ENCODE results near the gene ATP8A2.

The ATP8A2 gene

DNA sequence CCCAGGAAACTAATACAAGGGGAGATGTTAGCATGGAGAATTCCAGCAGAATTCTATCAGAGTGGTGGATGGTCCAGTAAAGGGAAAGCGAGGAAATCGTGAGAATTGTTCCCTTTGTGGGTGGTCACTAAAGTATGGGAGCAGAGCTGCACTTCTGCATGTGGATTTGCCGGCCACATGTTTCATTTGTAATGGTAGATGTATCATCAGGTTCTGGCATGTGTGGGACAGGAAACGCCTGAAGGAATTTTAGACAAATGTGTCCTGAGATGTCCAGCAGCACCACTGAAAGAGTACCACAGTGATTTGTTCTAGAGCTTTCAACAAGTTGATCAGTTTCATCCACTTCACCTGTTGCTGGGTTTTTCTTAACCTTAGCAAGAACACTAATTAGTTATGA lies 371.6 kb downstream of the ATP8A2 start:
- Histone ChIP-seq H3F3A (ENCODE audit: insufficient read depth, low read length) (no peaks in the 10 kb centered on the region), H3K4me3 (ENCODE audit: low read length) (no peak overlapping the region), H3K27me3 (replicated peaks; ENCODE audit: insufficient read depth, low read length) (no peaks in the 10 kb centered on the region), H2AFZ (ENCODE audit: low read length) (no peak overlapping the region), H3K9me2 (replicated peaks; ENCODE audit: insufficient read depth, low read length) (no peaks in the 10 kb centered on the region), H3K36me3 (replicated peaks; ENCODE audit: insufficient read depth, low read length) (no peaks in the 10 kb centered on the region), H3K4me1 (ENCODE audit: low read length) (peaks cover 2% of the 10 kb centered on the region; the same call in 1 of the 2 replicates), H3K9ac (ENCODE audit: low read length) (no peak overlapping the region), H4K20me1 (ENCODE audit: insufficient read depth, low read length) (no peaks in the 10 kb centered on the region), H3K27ac (ENCODE audit: low read length) (no peak overlapping the region), H3K4me2 (ENCODE audit: low read depth, low read length) (no peak overlapping the region), H3K79me2 (ENCODE audit: low read length) (no peaks in the 10 kb centered on the region), H3K9me3 (replicated peaks; ENCODE audit: insufficient read depth, low read length) (no peaks in the 10 kb centered on the region)
- TF ChIP-seq, protein P1, sequence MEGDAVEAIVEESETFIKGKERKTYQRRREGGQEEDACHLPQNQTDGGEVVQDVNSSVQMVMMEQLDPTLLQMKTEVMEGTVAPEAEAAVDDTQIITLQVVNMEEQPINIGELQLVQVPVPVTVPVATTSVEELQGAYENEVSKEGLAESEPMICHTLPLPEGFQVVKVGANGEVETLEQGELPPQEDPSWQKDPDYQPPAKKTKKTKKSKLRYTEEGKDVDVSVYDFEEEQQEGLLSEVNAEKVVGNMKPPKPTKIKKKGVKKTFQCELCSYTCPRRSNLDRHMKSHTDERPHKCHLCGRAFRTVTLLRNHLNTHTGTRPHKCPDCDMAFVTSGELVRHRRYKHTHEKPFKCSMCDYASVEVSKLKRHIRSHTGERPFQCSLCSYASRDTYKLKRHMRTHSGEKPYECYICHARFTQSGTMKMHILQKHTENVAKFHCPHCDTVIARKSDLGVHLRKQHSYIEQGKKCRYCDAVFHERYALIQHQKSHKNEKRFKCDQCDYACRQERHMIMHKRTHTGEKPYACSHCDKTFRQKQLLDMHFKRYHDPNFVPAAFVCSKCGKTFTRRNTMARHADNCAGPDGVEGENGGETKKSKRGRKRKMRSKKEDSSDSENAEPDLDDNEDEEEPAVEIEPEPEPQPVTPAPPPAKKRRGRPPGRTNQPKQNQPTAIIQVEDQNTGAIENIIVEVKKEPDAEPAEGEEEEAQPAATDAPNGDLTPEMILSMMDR (IDR thresholded peaks at IDR 0.05; ENCODE audit: low read length), result no peak
- TF ChIP-seq EZH2phosphoT487 (IDR thresholded peaks at IDR 0.05; ENCODE audit: low read length) (no peak), EZH2 (optimal IDR thresholded peaks at IDR 0.05; ENCODE audit: low read depth, low read length) (no peak)
- DNase-seq, result no peak

GRCh38 chr13:25744178-25744577 lies 372.4 kb downstream of the ATP8A2 start:
- no peak for DNase-seq
- no peak overlapping the region for H2AFZ ChIP-seq (ENCODE audit: low read length)
- H3K9ac ChIP-seq (ENCODE audit: low read length), result no peak overlapping the region
- no peak overlapping the region for H3K4me3 ChIP-seq (ENCODE audit: low read length)
- no peaks in the 10 kb centered on the region for H3K27me3 ChIP-seq (replicated peaks; ENCODE audit: insufficient read depth, low read length)
- TF ChIP-seq, protein P1 (IDR thresholded peaks at IDR 0.05; ENCODE audit: low read length), result no peak
- TF ChIP-seq EZH2 (optimal IDR thresholded peaks at IDR 0.05; ENCODE audit: low read depth, low read length) (no peak), EZH2phosphoT487 (IDR thresholded peaks at IDR 0.05; ENCODE audit: low read length) (no peak)
- H3K4me1 ChIP-seq (ENCODE audit: low read length), result no peaks in the 10 kb centered on the region
- no peaks in the 10 kb centered on the region for H4K20me1 ChIP-seq (ENCODE audit: insufficient read depth, low read length)
- H3K36me3 ChIP-seq (replicated peaks; ENCODE audit: insufficient read depth, low read length), result no peaks in the 10 kb centered on the region
- no peaks in the 10 kb centered on the region for H3K79me2 ChIP-seq (ENCODE audit: low read length)
- H3K9me2 ChIP-seq (replicated peaks; ENCODE audit: insufficient read depth, low read length), result no peaks in the 10 kb centered on the region
- no peak overlapping the region for H3K4me2 ChIP-seq (ENCODE audit: low read depth, low read length)
- H3F3A ChIP-seq (ENCODE audit: insufficient read depth, low read length), result no peaks in the 10 kb centered on the region
- H3K27ac ChIP-seq (ENCODE audit: low read length), result no peak overlapping the region
- H3K9me3 ChIP-seq (replicated peaks; ENCODE audit: insufficient read depth, low read length), result no peaks in the 10 kb centered on the region

GRCh38 chr13:25746131-25746530 lies 374.4 kb downstream of the ATP8A2 start:
- Histone ChIP-seq H3F3A (ENCODE audit: insufficient read depth, low read length) (no peaks in the 10 kb centered on the region), H3K36me3 (replicated peaks; ENCODE audit: insufficient read depth, low read length) (no peaks in the 10 kb centered on the region), H3K9me2 (replicated peaks; ENCODE audit: insufficient read depth, low read length) (no peaks in the 10 kb centered on the region), H3K79me2 (ENCODE audit: low read length) (no peaks in the 10 kb centered on the region), H3K4me1 (ENCODE audit: low read length) (no peaks in the 10 kb centered on the region), H3K4me2 (ENCODE audit: low read depth, low read length) (no peak overlapping the region), H3K9ac (ENCODE audit: low read length) (no peak overlapping the region), H3K27ac (ENCODE audit: low read length) (no peak overlapping the region), H3K4me3 (ENCODE audit: low read length) (no peak overlapping the region), H3K27me3 (replicated peaks; ENCODE audit: insufficient read depth, low read length) (no peaks in the 10 kb centered on the region), H3K9me3 (replicated peaks; ENCODE audit: insufficient read depth, low read length) (no peaks in the 10 kb centered on the region), H2AFZ (ENCODE audit: low read length) (no peak overlapping the region), H4K20me1 (ENCODE audit: insufficient read depth, low read length) (no peaks in the 10 kb centered on the region)
- TF ChIP-seq EZH2phosphoT487 (IDR thresholded peaks at IDR 0.05; ENCODE audit: low read length) (no peak), EZH2 (optimal IDR thresholded peaks at IDR 0.05; ENCODE audit: low read depth, low read length) (no peak)
- TF ChIP-seq, protein P1 (IDR thresholded peaks at IDR 0.05; ENCODE audit: low read length), result no peak
- DNase-seq, result no peak

Measured in MM.1S (cell line).